Tibial nerve (tissue), 4 donors: Measurements from ENCODE around the gene PDLIM7.

ENCODE experiments used
- EP300 ChIP-seq, 2 donors: sonication (generic); formaldehyde crosslinking; IDR thresholded peaks; one replicate each; pipeline ENCODE4 v1.6.1; 2017; ENCODE audit warnings: antibody characterized with exemption in 2 of 2, mild to moderate bottlenecking in 1 of 2
- POLR2A ChIP-seq, 2 donors: fragments of 450-650 bp; IDR thresholded peaks; one replicate each; pipeline ENCODE4 v1.6.1; 2017; ENCODE audit warnings: antibody characterized with exemption in 2 of 2, mild to moderate bottlenecking in 2 of 2, moderate library complexity in 2 of 2
- TF ChIP-seq, protein P1 (sequence below), 5 experiments: fragments of 200-600 bp in 3 of 5; fragments of 450-650 bp in 2 of 5; sonication (generic) in 3 of 5; IDR thresholded peaks; one replicate each; pipeline ENCODE4 v1.5.1; 2016 to 2019; ENCODE audit warnings: antibody characterized with exemption in 5 of 5, mild to moderate bottlenecking in 3 of 5, moderate library complexity in 2 of 5

- TF ChIP-seq, protein P1, sequence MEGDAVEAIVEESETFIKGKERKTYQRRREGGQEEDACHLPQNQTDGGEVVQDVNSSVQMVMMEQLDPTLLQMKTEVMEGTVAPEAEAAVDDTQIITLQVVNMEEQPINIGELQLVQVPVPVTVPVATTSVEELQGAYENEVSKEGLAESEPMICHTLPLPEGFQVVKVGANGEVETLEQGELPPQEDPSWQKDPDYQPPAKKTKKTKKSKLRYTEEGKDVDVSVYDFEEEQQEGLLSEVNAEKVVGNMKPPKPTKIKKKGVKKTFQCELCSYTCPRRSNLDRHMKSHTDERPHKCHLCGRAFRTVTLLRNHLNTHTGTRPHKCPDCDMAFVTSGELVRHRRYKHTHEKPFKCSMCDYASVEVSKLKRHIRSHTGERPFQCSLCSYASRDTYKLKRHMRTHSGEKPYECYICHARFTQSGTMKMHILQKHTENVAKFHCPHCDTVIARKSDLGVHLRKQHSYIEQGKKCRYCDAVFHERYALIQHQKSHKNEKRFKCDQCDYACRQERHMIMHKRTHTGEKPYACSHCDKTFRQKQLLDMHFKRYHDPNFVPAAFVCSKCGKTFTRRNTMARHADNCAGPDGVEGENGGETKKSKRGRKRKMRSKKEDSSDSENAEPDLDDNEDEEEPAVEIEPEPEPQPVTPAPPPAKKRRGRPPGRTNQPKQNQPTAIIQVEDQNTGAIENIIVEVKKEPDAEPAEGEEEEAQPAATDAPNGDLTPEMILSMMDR (IDR thresholded peaks at IDR 0.05) = no peak
- TF ChIP-seq POLR2A (IDR thresholded peaks at IDR 0.05) (no peak), EP300 (IDR thresholded peaks at IDR 0.05) (no peak)
These were observed 29.1 kb downstream of the PDLIM7 start for GRCh38 chr5:177468329-177468684.
